ENCODE measurements around the gene CYP20A1.
"Not testable (repeated sequence)": the region's sequence is repeated elsewhere in the genome, so short reads cannot be mapped to it uniquely, and the experiment has no call there.

The CYP20A1 gene

DNA sequence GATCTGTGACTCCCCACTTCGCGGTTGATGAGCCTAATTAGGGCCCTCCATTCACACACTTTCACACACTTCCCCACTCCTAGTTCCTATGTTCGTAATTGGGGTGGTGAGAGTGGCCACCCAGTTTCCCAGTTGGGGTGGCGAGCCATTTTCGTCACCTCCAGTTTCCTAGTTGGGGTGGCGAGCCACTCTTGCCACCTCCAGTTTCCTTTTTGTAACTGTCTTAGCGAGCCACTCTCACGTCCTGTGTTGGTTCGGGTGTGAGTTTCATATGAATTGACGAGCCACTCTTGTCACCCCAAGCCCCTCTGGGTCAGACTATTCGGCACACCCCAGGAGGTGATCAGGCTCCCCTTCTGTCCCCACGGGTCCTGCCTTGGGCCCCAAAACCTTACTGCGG lies 14.0 kb downstream of the CYP20A1 start:
- TF ChIP-seq, protein P1, sequence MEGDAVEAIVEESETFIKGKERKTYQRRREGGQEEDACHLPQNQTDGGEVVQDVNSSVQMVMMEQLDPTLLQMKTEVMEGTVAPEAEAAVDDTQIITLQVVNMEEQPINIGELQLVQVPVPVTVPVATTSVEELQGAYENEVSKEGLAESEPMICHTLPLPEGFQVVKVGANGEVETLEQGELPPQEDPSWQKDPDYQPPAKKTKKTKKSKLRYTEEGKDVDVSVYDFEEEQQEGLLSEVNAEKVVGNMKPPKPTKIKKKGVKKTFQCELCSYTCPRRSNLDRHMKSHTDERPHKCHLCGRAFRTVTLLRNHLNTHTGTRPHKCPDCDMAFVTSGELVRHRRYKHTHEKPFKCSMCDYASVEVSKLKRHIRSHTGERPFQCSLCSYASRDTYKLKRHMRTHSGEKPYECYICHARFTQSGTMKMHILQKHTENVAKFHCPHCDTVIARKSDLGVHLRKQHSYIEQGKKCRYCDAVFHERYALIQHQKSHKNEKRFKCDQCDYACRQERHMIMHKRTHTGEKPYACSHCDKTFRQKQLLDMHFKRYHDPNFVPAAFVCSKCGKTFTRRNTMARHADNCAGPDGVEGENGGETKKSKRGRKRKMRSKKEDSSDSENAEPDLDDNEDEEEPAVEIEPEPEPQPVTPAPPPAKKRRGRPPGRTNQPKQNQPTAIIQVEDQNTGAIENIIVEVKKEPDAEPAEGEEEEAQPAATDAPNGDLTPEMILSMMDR (IDR thresholded peaks at IDR 0.05; ENCODE audit: borderline replicate concordance, insufficient read depth, low read depth, low read length), result no peak
- no peak overlapping the region for H3K4me3 ChIP-seq (ENCODE audit: low read depth, low read length)

GRCh38 chr2:203253422-203254095 lies 14.7 kb downstream of the CYP20A1 start:
- not testable (repeated sequence) for H3K4me3 ChIP-seq (ENCODE audit: low read depth, low read length)

DNA sequence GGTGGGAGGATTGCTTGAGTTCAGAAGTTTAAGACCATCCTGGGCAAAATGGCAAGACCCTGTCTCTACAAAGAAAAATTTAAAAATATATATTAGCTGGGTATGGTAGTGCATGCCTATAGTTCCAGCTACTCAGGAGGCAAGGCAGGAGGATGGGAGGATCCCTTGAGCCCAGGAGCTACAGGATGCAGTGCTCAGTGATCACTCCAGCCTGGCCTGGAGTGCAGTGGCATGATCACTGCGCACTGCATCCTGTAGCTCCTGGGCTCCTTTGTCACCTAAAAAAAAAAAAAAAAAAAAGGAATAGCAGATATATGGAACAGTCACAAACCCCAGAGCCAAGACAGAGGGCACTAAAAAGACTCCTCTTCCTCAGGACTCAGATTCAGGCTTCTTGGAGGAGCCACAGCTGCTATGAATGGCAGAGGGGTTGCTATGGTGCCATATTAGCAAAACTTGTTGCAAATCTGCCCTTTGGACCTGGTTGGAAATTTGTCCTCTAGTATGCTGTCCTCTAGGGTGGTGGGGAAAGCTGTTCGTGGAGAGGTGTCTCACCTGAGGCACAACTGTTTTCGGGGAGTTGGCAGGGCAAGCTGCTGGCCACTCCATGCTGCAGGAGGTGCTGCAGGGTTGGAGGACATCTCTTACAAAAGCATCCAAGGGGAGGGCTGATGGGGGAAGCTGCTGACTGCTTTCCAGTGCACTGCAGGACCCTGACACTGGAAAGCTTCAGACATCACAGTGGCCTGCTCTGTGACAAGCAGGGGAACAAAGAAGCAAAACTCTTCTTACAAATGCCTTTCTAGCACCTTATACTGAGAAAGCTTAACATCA lies 22.7 kb downstream of the CYP20A1 start:
- TF ChIP-seq, protein P1 (IDR thresholded peaks at IDR 0.05; ENCODE audit: borderline replicate concordance, insufficient read depth, low read depth, low read length), result no peak
- H3K4me3 ChIP-seq (ENCODE audit: low read depth, low read length), result no peak overlapping the region

- TF ChIP-seq, protein P1 (IDR thresholded peaks at IDR 0.05; ENCODE audit: borderline replicate concordance, insufficient read depth, low read depth, low read length), result no peak
- no peak overlapping the region for H3K4me3 ChIP-seq (ENCODE audit: low read depth, low read length)
These were observed 40.5 kb downstream of the CYP20A1 start for GRCh38 chr2:203279288-203279687.

- TF ChIP-seq, protein P1 (IDR thresholded peaks at IDR 0.05; ENCODE audit: borderline replicate concordance, insufficient read depth, low read depth, low read length), result no peak
- H3K4me3 ChIP-seq (ENCODE audit: low read depth, low read length), result no peak overlapping the region
These were observed 41.7 kb downstream of the CYP20A1 start for GRCh38 chr2:203280428-203281064.

- H3K4me3 ChIP-seq (ENCODE audit: low read depth, low read length), result no peak overlapping the region
- TF ChIP-seq, protein P1 (IDR thresholded peaks at IDR 0.05; ENCODE audit: borderline replicate concordance, insufficient read depth, low read depth, low read length), result no peak
These were observed 43.3 kb downstream of the CYP20A1 start for GRCh38 chr2:203282101-203282500.

DNA sequence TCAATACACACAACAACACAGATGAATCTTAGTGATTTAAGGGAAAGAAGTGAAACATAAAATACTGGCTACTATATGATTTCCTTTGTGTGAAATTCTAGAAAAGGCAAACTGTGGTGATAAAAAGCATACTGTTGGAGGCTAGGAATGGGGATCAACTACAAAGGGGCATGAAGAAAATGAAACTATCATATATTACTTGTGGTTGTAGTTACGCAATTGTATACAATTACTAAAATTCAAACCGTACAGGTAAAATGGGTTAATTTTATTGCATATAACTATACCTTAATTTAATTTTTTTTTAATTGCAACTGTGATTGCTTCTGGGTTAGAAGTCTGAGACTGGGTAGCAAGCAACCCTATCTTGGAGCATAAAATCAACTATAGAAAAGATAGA lies 47.7 kb downstream of the CYP20A1 start:
- TF ChIP-seq, protein P1 (IDR thresholded peaks at IDR 0.05; ENCODE audit: borderline replicate concordance, insufficient read depth, low read depth, low read length), result no peak
- H3K4me3 ChIP-seq (ENCODE audit: low read depth, low read length), result no peak overlapping the region

Data from GM12875 (cell line).